ENCODE data around the gene CRACDL. TPM values are rescaled to one million over a fixed set of nuclear protein-coding genes. Genes with fewer than 3 reads are reported as not detected.

The CRACDL gene
- total RNA-seq, 3 donors from 2014 or later (not counting 1 experiment from before 2014, with no cell fraction given), result 0.09 to 0.40 (median 0.11) TPM

GRCh38 chr2:98761909-98762308, 174.1 kb downstream of the CRACDL start:
- no peak overlapping the region for H3K4me3 ChIP-seq (ENCODE audit: low read length)
- no peaks in the 10 kb centered on the region for H3K27me3 ChIP-seq (ENCODE audit: control insufficient read depth, insufficient read depth, low read length)
- H3K4me1 ChIP-seq (ENCODE audit: control insufficient read depth, insufficient read depth, low read length), result peaks cover 47% of the 10 kb centered on the region
- no peak for ATAC-seq
- H3K27ac ChIP-seq (ENCODE audit: low read length), result no peak overlapping the region
- Mint-ChIP-seq H3K27me3 (ENCODE audit: low read depth in 2 of 2) (no peaks in the 10 kb centered on the region), H3K27ac (no peak overlapping the region), H3K9me3 (no peaks in the 10 kb centered on the region), H3K4me1 (peaks cover 31 to 38% of the 10 kb centered on the region in 2 donors), H3K36me3 (no peaks in the 10 kb centered on the region), H3K4me3 (no peak overlapping the region)
- no peaks in the 10 kb centered on the region for H3K36me3 ChIP-seq (ENCODE audit: control insufficient read depth, insufficient read depth, low read length)
- no peak for DNase-seq
- WGBS (ENCODE audit: insufficient coverage), result 96% methylated on average over 5 of the region's 6 CpGs
- H3K9me3 ChIP-seq (ENCODE audit: control insufficient read depth, insufficient read depth, low read length), result no peaks in the 10 kb centered on the region
- intact Hi-C loops (cut with micrococcal nuclease), result no loop called here
- TF ChIP-seq CTCF (IDR thresholded peaks at IDR 0.05), result no peak

GRCh38 chr2:98761267-98761781, 174.7 kb downstream of the CRACDL start:
- intact Hi-C loops (cut with micrococcal nuclease), result no loop called here
- Mint-ChIP-seq H3K4me3 (no peak overlapping the region), H3K27me3 (ENCODE audit: low read depth in 2 of 2) (no peaks in the 10 kb centered on the region), H3K27ac (peak overlapping the region in 1 of 2 donors; percentile 92), H3K36me3 (no peaks in the 10 kb centered on the region), H3K4me1 (peaks cover 31 to 38% of the 10 kb centered on the region in 2 donors), H3K9me3 (no peaks in the 10 kb centered on the region)
- Histone ChIP-seq H3K4me3 (ENCODE audit: low read length) (no peak overlapping the region), H3K27ac (ENCODE audit: low read length) (no peak overlapping the region), H3K4me1 (ENCODE audit: control insufficient read depth, insufficient read depth, low read length) (peaks cover 41% of the 10 kb centered on the region), H3K36me3 (ENCODE audit: control insufficient read depth, insufficient read depth, low read length) (no peaks in the 10 kb centered on the region), H3K27me3 (ENCODE audit: control insufficient read depth, insufficient read depth, low read length) (no peaks in the 10 kb centered on the region), H3K9me3 (ENCODE audit: control insufficient read depth, insufficient read depth, low read length) (no peaks in the 10 kb centered on the region)
- DNase-seq, result peak in 1 of 2 donors; percentile 72
- no peak for ATAC-seq
- 86% methylated on average over 9 of the region's 9 CpGs for WGBS (ENCODE audit: insufficient coverage)
- TF ChIP-seq CTCF (IDR thresholded peaks at IDR 0.05), result no peak

- ATAC-seq (no peak), DNase-seq (peak in 1 of 2 donors; percentile 28)
- Histone ChIP-seq H3K27ac (ENCODE audit: low read length) (peak overlapping the region; percentile 63), H3K36me3 (ENCODE audit: control insufficient read depth, insufficient read depth, low read length) (no peaks in the 10 kb centered on the region), H3K27me3 (ENCODE audit: control insufficient read depth, insufficient read depth, low read length) (no peaks in the 10 kb centered on the region), H3K9me3 (ENCODE audit: control insufficient read depth, insufficient read depth, low read length) (no peaks in the 10 kb centered on the region), H3K4me1 (ENCODE audit: control insufficient read depth, insufficient read depth, low read length) (peaks cover 34% of the 10 kb centered on the region), H3K4me3 (ENCODE audit: low read length) (no peak overlapping the region)
- intact Hi-C loops (cut with micrococcal nuclease), result no loop called here
- peak overlapping the region; percentile 56 for H3K4me3 Mint-ChIP-seq
- H3K4me1 Mint-ChIP-seq, result peaks cover 31 to 38% of the 10 kb centered on the region in 2 donors
- H3K27ac Mint-ChIP-seq, result peak overlapping the region; percentile 63 to 92
- H3K27me3 Mint-ChIP-seq (ENCODE audit: low read depth in 2 of 2), result no peaks in the 10 kb centered on the region
- WGBS (ENCODE audit: insufficient coverage), result 53% methylated on average over 6 of the region's 6 CpGs
- H3K36me3 Mint-ChIP-seq, result no peaks in the 10 kb centered on the region
- TF ChIP-seq CTCF (IDR thresholded peaks at IDR 0.05), result no peak
- H3K9me3 Mint-ChIP-seq, result no peaks in the 10 kb centered on the region
These were observed 176.0 kb downstream of the CRACDL start for GRCh38 chr2:98759827-98760625.

Data from natural killer cell (primary cell).